ENCODE measurements around the gene HSPD1.
A peak's percentile ranks its signal among the peaks of the same experiment; 100 is the strongest.
"Not testable (repeated sequence)": the region's sequence is repeated elsewhere in the genome, so short reads cannot be mapped to it uniquely, and the experiment has no call there.

The HSPD1 gene

DNA sequence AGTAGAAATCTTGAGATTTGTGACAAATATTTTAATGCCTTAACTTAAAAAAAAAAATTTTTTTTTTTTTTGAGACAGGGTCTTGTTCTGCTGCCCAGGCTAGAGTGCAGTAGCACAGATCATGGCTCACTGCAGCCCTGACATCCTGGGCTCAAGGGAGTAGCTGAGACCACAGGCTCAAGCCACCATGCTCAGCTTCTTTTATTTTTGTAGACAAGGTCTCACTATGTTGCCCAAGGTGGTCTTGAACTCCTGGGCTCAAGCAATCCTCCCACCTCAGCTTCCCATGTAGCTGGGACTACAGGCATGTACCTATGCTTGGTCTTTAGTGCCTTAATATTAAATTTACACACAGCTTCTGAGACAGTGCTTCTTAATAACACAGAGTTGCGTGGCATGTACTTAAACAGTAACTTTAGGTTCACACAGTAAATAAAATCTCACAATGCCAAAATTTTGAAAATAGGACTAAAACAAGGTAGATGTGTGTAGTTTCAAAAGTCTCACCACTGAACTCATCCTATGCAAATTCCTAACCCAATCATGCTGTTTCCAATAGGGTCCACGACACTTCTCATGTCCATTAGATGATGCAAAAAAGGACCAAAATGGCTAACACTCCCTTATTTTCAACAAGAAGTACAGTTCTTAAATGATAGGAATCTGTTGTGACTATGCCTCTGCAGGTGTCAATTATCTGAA is 4.1 kb downstream of the HSPD1 start:
- DNase-seq, result no peak

DNA sequence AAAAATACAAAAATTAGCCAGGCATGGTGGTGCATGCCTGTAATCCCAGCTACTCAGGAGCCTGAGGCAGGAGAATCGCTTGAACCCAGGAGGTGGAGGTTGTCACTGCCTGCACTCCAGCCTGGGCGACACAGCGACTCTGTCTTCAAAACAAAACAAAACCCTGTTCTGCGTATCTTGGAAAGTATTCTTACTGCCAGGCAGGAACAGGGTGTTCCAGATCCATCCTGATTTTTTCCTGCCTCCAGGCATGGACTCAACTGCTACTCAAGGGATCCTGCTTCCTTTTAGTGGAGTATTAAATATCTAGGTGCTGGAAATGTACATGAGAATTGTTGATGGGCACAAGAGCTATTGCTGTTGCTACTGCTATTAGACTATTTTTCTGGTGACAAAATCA is 12.3 kb downstream of the HSPD1 start:
- no peak for DNase-seq

DNA sequence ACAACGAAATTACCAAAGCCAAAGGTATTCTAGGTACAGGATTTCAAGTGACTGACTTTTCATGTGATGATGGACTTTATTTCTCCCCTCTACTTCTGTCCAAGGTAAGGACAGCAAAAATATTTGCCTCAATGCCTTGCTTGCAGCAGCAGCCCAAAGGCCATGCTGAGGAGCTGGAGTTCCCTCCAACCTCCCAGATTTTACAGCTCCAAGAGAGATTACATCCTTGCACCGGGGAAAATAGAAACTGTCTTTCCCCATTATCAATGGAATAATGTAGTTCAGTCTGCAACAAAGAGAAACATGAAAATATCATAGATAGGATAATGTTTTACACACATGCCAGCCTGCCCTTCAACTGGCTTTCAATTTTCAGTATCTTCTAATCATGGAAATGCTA is 13.5 kb downstream of the HSPD1 start:
- DNase-seq, result no peak

DNA sequence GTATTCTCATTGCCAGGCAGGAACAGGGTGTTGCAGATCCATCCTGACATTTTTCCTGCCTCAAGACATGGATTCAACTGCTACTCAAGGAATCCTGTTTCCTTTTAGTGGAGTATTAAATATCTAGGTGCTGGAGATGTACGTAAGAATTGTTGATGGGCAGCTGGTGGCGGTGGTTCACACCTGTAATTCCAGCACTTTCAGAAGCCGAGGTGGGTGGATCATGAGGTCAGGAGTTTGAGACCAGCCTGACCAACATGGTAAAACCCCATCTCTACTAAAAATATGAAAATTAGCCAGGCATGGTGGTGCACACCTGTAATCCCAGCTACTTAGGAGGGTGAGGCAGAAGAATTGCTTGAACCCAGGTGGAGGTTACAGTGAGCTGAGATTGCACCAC is 15.4 kb downstream of the HSPD1 start:
- not testable (repeated sequence) for DNase-seq

DNA sequence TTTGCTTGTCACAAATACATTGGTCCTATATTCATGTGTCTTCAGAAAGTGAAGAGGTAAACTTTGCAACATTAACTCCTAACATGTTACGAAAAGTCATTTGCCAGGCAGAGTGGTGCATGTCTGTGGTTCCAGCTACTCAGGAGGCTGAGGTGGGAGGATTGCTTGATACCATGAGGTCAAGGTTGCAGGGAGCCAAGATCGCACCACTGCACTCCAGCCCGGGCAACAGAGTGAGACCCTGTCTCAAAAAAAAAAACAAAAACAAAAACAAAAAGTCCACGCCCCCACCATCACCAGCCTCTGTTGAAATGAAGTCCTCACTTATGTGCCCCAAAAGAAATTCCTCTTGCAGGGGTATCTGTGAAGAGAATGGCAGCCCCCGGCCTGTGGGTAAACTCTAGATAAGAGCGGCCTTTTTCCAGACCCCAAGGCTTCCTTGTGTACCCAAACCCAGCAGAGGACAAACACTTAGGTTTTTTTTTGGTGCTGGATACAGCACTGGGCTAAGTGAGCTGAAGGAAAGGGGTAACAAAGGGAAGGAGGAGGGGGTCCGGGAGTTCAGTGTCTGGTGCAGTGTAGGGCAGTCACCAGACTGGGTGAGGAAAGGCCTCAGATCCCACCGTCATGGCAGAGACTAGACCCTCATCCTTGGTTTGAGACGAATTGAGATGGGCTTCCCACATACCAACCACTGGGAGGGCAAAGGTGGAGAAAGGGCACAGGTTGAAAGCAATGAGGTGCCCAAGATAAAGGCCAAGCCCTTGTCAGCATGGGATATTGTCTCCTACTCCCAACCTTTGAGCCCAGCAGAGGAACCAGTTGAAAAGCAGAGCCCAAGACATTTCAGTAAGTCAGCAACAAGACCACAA is 19.2 kb downstream of the HSPD1 start:
- DNase-seq, result no peak

DNA sequence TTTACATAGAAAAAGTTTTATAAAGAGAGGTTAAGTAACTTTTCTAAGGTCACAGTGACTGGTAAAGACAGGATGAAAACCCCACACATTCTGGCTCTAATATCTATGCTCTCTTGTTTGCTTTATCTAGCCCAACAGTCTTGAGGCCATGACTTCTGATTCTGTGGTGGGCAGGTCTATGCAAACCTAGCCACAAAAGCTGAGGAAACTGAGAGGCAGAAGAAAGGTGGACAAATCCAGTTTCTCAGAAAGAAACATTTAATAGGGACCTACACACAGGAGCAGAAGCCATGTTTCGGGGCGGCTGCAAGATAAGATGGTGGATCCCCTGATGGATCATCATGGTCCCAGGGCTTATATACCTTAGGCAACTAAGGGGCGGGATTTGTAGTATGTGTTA is 21.8 kb downstream of the HSPD1 start:
- no peak for DNase-seq

DNA sequence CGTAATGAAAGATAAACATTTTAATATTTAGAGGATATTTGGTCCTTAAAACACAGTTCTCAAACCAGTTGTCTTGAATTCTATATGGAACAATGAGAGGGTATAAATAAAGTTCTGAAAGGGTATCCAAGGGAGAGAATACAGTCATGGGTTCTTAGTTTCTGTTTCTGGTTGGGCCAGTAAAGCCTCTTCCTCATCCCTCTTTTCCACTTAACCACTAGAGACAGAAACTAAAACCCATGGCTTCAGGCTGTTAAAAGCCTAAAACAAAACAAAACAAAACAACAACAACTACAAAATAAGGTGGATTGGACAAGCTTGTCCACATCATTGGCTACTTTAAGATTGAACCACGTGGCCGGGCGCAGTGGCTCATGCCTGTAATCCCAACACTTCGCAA is 27.5 kb downstream of the HSPD1 start:
- DNase-seq, result no peak

DNA sequence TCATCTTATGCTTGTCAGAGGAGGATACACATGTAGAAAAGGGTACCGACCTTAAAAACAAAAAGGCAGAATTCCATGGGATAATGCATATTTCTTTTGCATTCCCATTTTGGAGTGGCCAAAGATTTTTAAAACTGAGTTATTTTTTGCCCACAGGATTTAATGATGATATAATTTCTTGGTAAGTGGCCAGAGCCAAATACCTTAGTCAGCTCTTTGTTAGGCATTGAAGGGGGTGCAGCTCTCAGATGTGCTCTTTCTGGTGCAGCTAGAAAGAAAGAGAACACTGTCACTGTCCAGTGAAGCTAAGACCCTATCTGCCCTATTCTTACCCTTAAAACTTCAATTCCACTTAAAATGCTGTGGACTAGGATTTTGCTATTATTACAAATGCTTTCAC is 35.5 kb downstream of the HSPD1 start:
- no peak for DNase-seq

DNA sequence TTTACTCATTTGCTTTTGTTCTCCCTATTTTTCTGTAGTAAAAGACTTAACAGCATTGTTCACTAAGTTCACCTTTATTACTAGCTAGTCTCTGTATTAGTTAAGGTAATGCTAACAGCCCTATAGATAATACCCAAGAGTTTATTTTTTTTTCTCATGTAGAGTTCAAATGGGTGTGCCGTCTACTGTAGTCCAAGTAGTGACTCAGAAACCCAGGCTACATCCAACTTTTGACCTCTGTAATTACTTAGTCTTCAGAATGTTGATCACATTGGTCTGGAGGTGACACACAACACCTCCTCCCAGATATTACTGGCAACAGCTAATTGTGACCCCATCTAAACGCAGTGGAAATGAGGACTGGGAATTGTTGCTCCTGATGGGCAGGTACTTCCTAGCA is 38.6 kb downstream of the HSPD1 start:
- DNase-seq, result no peak

DNA sequence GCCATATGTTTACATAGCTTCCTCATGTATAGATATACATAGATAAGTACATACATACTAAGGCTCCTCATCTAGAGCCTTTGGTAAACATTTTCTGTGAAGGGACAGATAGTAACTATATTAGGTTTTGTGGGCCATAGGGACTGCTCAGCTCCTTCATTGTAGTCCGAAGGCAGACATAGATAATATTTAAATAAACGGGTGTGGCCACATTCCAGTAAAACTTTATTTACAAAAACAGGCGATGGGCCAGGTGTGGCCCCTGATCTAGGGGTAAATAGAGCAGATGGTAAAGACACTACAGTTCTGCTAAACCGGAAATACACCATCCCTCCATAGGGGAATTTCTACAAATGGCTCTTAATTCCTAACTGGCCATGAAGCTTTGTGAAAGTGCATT is 39.0 kb downstream of the HSPD1 start:
- no peak for DNase-seq

DNA sequence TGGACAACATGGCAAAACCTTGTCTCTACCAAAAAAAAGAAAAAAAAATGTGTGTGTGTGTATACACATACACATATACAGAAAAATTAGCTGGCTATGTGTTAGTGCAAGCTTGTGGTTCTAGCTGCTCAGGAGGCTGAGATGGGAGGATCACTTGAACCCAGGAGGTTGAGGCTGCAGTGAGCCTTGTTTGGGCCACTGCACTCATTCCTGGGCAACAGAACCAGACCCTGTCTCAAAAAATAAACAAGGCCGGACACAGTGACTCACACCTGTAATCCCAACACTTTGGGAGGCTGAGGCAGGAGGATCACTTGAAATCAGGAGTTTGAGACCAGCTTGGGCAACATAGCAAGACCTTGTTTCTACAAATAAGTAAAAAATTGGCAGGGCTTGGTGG is 44.2 kb downstream of the HSPD1 start:
- DNase-seq, result no peak

DNA sequence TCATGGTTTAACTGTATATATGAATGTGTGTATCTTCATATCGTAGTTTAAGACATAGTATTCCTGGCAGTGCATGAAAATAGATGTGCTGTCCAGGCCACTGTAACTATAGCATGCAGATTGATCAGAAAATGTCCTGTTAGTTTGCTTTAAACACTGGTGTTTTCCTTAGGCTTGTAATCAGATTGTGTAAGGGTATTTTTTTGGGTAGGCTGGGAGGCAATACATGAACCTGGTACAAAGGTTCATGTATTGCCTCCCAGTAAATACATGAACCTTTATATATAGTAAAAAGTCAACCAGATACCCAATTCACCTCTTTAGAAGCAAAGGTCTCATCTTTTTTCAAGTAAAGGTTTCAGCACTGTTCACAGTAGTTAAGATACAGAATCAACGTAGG is 44.7 kb downstream of the HSPD1 start:
- no peak for DNase-seq

DNA sequence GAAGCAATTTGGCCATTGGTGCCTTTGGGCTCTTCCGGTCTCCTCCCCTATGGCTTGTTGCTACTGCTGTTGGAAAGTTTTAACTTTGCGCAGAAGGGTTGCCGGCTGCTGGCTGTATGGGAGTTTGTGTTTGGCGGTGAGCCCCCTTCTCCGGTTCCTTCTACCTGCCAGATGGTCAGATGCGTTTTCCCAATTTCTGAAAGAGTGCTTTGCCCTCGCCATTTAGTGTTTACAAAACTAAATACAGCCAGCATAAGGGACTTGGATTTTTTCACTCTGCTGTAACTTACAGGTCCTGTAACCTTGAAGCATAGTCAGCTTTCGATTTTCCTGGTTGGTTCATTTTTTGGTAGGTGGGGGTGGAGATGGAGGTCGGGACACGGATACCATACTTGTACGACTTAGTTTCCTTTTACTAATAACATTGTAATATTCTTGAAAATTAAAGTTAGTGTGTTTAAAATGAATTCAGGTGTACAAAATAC is 45.7 kb downstream of the HSPD1 start:
- DNase-seq, result no peak

DNA sequence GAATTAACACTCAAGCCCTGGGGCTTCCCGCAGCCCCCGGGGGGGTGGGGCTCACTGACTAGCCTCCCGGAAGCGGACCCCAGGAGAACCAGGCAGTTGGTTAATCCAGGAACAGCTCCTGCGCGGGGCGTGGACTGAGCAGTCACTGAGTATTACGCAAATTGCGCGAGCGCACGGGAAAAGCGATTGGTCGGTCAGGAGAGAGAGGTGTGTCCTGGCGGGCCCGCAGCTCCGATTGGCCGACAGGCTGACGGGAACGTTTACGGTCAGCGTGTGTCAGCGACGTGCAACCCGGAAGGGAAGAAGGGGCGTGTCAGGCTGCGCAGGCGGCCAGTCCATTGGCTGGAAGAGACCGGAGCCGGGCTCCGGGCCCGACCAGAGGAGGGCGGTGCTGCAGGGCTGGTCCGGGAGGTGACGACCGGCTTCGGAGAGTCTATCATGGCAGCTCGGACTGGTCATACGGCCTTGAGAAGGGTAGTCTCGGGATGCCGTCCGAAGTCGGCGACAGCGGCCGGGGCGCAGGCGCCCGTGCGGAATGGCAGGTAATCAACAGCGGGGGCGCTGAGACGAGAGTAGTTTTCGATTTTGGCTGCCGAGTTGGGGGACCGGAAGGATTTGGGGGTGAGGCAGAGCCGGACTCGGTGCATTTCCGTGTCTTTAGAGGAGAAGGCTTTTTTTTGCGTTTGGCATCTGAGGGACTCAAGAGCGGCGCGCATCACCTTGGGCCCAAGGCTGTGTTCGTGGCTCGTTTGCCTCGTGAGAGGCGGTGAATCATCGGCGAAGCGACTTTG is 46.3 kb downstream of the HSPD1 start, which contains the start of gene COQ10B:
Gene COQ10B, plus strand, starts transcription at position 430 of the 791 bp plus-strand sequence. Its CDS starts 9 bp downstream, at position 439.
- peak; percentile 97 for DNase-seq

DNA sequence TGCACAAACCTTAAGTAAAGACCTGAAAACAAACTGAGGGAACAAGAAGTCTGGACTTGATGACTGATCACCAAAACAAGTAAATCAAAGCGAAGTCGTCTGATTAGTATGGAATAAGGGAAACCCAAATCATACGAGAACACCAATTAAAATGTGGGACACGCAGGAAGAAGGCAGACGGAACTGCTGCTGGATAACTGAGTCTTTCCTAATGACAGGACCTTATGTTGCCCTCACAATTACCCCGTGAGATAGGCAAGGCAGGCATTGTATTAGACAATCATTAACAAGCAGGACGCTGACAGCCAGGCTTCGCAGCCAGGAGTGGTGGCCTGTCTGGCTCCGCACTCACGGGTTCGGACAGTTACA is 46.9 kb downstream of the HSPD1 start:
- no peak for DNase-seq

DNA sequence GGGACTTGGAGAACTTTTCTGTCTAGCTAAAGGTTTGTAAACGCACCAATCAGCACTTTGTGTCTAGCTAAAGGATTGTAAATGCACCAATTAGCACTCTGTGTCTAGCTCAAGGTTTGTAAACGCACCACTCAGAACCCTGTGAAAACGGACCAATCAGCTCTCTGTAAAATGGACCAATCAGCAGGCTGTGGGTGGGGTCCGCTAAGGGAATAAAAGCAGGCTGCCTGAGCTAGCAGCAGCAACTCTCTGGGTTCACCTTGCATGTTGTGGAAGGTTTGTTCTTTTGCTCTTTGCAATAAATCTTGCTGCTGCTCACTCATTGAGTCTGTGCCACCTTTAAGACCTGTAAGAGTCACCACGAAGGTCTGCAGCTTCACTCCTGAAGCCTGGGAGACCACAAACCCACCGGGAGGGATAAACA is 48.7 kb downstream of the HSPD1 start:
- not testable (repeated sequence) for DNase-seq

DNA sequence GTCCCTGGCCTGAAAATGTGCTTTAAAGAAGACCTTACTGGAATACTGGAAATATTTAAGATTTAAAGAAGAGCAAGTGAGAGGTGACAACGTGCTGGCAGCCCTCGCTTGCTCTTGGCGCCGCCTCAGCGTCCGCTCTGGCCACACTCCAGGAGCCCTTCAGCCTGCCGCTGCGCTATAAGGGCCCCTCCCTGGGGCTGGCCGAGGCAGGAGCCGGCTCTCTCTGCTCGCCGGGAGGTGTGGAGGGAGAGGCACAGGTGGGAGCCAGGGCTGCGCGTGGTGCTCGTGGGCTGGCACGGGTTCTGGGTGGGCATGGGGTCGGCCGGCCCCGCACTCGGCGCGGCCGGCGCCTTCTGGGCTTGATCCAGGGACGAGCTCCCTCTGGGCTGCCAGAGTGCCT is 49.2 kb downstream of the HSPD1 start:
- no peak for DNase-seq

DNA sequence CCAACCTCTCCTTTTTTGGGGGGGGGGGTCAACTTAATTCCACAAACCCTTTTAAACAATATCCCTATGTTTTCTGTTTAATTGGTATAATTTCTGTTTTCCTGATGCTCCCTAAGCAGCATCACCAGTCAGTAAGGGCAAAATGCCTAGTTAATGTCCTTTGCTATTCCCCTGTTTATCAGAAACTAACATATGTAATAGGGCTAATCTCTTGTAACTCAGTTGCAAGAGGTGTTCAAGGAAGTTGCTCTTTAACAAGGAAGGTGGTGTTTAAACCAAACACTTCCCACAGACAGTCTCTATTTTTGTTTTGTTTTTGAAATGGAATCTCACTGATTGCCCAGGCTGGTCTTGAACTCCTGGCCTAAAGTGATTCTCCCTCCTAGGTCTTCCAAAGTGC is 52.8 kb downstream of the HSPD1 start:
- no peak for DNase-seq

DNA sequence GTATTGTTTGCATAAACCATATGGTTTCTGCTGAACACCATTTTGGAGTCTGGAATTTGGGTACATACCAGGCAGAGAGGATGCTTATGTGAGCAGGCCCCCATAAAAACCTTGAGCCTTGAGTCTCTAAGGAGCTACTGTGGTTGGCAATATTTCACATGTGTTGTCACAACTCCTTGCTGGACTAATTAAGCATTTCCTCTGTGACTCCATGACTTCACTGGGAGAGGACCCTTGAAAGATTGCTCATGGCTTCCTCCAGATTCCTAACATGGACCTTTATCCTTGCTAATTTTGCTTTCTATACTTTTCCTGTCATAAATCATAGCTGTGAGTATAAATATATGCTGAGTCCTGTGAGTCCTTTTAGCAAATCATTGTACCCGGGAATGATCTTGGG is 53.9 kb downstream of the HSPD1 start:
- no peak for DNase-seq

DNA sequence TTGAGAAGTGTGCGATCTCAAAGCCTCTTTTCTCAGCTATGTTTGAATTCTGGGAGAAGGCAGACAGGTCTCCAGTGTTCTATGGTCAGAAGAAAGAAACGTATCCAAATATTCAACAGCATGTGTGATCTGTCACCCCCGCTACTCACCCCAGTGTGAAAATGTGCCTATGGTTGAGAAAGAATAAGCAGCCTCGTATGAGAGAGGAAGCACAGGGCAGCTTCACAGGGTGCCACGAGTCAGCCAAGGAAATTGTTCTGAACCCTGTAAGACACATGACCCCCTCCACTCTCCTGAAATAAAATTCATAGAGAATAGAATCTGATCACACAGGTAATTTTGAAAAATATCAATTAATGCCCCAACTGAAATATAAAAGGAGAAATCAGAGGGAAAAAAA is 56.8 kb downstream of the HSPD1 start:
- DNase-seq, result no peak

DNA sequence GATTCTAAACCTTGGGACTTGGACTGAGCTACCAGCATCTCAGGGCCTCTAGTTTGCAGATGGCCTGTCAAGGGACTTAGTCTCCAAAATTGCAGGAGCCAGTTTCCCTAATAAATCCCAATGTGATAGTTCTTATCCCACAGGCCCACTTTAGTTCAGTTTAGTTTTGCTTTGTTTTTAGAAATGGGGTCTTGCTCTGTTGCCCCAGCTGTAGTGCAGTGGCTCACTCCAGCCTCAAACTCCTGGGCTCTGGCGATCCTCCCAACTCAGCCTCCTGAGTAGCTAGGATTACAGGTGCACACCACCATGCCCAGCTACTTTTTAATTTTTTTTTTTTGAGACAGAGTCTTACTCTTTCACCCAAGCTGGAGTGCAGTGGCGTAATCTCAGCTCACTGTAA is 62.3 kb downstream of the HSPD1 start:
- no peak for DNase-seq
